Hematopoietic multipotent progenitor cell (in vitro differentiated cells): Measurements from ENCODE around the gene LRGUK. TPM values are rescaled to one million over a fixed set of nuclear protein-coding genes. Genes with fewer than 3 reads are reported as not detected.
"Not testable (repeated sequence)": the region's sequence is repeated elsewhere in the genome, so short reads cannot be mapped to it uniquely, and the experiment has no call there.

Experiments
- DNase-seq, 3 donors: peaks; one replicate each; pipeline ENCODE4 v3.0.0-alpha.2; 2011 to 2015; ENCODE audit warnings: low read depth in 2 of 3, low spot score in 2 of 3
- total RNA-seq: library from RNA; depleted of rRNA; stranded (reverse); fragments of >200 nt; gene quantifications from one replicate; pipeline ENCODE4 v1.2.3, GENCODE V29; 2012

LRGUK gene
- 0.54 TPM for total RNA-seq

GRCh38 chr7:134126966-134127848 lies at the start of gene LRGUK:
Gene LRGUK, plus strand, starts transcription at chr7:134127340. Its CDS starts 28 bp downstream, at chr7:134127368.
- peak; percentile 35 to 86 (median 79) for DNase-seq

GRCh38 chr7:134077560-134077959 lies 49.6 kb upstream of the LRGUK start:
- not testable (repeated sequence) for DNase-seq

GRCh38 chr7:134078991-134079390 lies 48.1 kb upstream of the LRGUK start:
- no peak for DNase-seq

GRCh38 chr7:134081695-134082094 lies 45.4 kb upstream of the LRGUK start:
- DNase-seq, result no peak

- no peak for DNase-seq
Measured at GRCh38 chr7:134083766-134084487, 43.2 kb upstream of the LRGUK start.

- peak in 1 of 3 donors; percentile 41 for DNase-seq
Measured at GRCh38 chr7:134084488-134085144, 42.5 kb upstream of the LRGUK start.

GRCh38 chr7:134085311-134085710 lies 41.8 kb upstream of the LRGUK start:
- DNase-seq, result no peak

GRCh38 chr7:134086998-134087735 lies 40.0 kb upstream of the LRGUK start:
- DNase-seq, result no peak

GRCh38 chr7:134088199-134088598 lies 38.9 kb upstream of the LRGUK start:
- DNase-seq, result peak in 1 of 3 donors; percentile 1

- no peak for DNase-seq
Measured at GRCh38 chr7:134089446-134089845, 37.7 kb upstream of the LRGUK start.

- no peak for DNase-seq
Measured at GRCh38 chr7:134098072-134098471, 29.1 kb upstream of the LRGUK start.

- peak in 2 of 3 donors; percentile 25 to 87 for DNase-seq
Measured at GRCh38 chr7:134101716-134102115, 25.4 kb upstream of the LRGUK start.

GRCh38 chr7:134104166-134104565 lies 23.0 kb upstream of the LRGUK start:
- DNase-seq, result no peak

GRCh38 chr7:134105841-134106240 lies 21.3 kb upstream of the LRGUK start:
- DNase-seq, result no peak

GRCh38 chr7:134108802-134109201 lies 18.3 kb upstream of the LRGUK start:
- DNase-seq, result no peak

GRCh38 chr7:134113655-134114054 lies 13.5 kb upstream of the LRGUK start:
- no peak for DNase-seq

GRCh38 chr7:134114992-134115391 lies 12.1 kb upstream of the LRGUK start:
- DNase-seq, result no peak

GRCh38 chr7:134120405-134120804 lies 6.7 kb upstream of the LRGUK start:
- no peak for DNase-seq

GRCh38 chr7:134121632-134122139 lies 5.5 kb upstream of the LRGUK start:
- no peak for DNase-seq

GRCh38 chr7:134122980-134123379 lies 4.2 kb upstream of the LRGUK start:
- no peak for DNase-seq
